GM15510 (cell line): ENCODE data around the gene TIMM10.

ENCODE experiments used
- POLR2A ChIP-seq: IDR thresholded peaks from 3 replicates; pipeline ENCODE4 v1.6.1; 2011; ENCODE audit warnings: borderline replicate concordance; ENCODE audit not compliant: insufficient read length; ENCODE audit errors: extremely low read depth

The TIMM10 gene, protein sequence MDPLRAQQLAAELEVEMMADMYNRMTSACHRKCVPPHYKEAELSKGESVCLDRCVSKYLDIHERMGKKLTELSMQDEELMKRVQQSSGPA

DNA sequence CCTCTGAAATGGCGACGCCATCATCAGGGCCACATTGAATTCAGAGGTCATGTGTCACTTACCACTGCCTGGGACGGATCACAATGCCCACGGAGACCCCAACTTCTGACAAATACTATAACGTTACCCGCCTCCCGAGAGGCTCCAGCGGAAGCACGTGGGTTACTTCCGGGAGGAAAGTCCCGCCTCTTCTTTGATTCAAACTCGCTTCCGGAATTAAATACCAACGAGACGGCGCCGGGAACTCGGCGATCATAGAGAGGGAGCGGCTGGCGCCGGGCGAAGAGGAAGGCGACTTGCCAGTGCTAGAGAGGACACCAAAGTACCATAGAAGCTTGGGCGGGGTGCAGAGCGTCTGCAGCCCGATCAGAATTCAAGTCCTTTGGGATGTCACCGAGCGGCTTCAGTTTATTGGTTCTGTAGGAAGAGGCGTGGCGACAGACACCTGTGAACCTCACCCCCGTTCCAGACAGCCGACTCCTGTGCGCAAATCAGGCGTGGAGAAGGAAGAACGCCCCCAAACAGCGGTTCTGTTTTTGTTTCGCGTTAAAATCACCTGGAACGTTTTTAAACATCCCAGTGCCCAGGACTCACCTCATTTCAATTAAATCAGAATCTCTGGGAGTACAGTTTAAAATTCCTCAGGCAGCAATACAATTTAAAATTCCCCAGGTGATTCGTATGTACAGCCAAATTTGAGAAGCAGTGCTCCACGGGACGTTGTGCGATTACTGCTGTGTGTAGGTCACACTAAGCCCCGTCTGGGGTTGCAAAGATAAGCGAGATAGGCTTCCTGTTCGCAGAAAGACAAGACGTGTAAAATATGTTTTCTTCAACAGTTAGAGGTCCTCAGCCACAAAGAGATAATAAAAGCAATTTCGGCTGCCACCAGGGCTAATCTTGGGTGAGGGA lies at the start of gene TIMM10:
TIMM10 (minus strand) TSS at position 159 of the 912 bp plus-strand sequence. CDS start 565 bp downstream, outside the sequence.
- TF ChIP-seq POLR2A, result peak; percentile 56

DNA sequence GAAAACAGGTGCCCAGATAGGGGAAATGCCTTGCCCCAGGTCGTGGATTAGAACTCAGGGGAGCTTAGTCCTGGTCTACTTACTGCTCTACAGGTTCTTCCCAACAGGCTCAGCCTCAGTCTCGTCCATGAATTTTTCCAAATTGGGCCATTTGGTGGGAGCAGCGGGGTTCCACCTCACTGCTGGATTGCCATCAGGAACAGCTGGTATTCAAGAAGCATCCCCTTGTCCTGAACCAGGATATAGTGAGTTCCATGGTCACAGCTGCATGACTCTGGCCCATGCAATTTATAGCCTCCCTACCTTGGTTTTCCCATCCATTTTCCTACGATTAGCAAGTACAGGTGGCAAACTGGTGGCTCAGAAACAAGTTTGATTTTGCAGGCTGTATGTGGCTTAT lies 43.5 kb upstream of the TIMM10 start:
- no peak for TF ChIP-seq POLR2A

DNA sequence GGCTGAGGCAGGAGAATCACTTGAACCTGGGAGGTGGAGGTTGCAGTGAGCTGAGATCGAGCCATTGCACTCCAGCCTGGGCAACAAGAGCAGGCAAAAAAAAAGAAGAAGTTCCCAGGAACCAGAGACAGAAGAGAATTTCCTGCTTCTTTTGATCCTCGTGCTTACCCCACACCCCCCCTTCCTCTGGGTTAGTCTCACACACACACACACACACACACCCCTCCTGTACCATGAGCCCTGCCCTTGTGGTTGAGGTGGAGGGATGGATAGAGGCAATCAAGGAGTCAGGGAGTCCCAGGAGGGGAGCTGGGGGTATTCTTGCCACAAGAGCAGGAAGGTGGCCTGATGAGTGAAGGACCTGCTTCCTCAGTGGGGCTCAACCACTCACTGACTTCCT lies 41.1 kb upstream of the TIMM10 start:
- TF ChIP-seq POLR2A, result no peak

DNA sequence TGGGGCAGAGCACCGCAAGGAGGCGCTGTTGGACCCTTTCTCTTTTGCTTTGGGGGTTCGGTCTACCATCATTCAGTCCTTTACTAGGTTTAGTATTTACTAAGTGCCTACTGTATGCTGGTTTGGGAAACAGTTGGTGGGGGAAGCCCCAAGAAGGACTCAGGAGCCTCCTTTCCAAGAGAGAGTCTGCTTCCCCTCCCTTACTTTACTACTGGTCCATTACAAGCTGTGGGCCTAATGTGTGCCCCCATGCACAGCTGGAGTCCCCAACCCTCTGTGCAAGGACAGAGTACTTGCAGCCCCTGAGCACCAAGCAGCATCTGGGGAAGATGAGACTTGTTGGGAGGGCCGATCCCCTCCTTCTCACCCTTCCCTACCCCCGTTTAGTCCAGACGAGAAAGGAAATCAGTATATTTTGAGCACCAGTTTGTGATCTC lies 37.8 kb upstream of the TIMM10 start:
- no peak for TF ChIP-seq POLR2A

DNA sequence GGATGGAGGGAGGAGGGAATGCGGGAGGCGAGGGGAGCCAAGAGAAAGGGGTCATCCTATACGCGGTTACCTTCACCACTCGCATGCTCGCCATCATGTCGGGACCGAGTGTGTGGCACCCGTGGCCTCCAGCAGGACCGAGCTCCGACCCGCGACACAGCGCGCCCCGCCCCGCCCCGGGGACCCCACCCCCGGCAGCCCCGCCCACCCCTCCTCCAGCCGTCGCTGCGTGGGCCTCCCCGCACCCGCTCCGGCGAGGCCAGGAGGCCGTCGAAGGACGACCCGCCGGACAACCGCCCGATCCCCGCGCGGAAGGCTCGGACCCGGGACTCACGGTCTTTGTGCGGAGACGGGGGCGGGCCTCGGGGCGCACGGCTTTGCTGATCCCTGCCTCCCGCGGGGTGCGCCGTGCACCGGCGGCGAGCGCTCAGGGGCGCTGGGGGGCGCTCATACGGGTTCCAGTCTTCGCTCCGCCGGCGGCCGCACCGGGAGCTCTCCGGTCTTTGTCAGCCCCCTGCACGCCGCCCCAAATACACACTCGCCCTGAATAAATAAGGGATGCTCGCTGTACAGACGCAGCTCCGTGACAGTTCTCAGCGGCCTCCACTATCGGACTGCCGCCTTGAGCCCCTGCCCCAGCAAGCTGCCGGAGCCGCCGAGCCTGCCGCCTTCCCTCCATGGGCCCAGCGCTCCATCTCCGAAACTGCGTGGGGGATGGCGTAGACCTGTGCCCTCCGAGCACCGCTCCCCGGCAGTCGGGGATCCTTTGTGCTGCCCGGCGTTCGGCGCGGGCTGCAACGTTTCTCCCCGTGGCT lies 37.2 kb upstream of the TIMM10 start, which contains the start of gene UBE2L6:
UBE2L6 (minus strand) TSS at position 158 of the 815 bp plus-strand sequence; CDS start at position 97, 61 bp downstream.
- TF ChIP-seq POLR2A, result peak; percentile 63

DNA sequence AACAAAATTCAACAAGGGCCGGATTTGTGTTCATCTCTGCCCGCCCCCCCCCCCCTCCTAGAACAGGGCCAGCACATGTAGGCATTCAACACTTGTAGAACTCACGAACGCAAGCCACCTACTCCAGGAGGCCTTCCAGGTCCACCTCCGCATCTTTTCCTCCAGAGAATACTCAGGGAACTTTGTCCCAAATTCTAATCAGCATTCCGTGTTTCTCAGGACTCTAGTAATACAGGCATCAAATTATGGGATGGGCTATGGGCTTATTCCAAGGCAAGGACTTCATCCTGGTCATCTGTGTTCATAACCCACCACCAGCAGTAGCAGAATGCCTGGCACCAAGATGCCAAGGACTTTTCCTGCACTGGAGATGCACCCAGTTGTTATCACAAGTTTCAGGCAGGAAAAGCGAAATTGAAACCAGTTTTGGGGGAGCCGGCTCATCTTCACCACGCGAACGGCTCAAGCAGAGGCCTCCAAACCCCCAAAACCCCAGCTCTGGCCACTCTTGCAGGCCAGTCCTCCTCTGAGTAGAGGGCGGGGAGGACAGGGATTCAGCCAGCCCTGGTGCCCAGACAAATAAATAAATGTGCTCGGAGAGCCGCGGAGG lies 36.5 kb upstream of the TIMM10 start:
- no peak for TF ChIP-seq POLR2A

DNA sequence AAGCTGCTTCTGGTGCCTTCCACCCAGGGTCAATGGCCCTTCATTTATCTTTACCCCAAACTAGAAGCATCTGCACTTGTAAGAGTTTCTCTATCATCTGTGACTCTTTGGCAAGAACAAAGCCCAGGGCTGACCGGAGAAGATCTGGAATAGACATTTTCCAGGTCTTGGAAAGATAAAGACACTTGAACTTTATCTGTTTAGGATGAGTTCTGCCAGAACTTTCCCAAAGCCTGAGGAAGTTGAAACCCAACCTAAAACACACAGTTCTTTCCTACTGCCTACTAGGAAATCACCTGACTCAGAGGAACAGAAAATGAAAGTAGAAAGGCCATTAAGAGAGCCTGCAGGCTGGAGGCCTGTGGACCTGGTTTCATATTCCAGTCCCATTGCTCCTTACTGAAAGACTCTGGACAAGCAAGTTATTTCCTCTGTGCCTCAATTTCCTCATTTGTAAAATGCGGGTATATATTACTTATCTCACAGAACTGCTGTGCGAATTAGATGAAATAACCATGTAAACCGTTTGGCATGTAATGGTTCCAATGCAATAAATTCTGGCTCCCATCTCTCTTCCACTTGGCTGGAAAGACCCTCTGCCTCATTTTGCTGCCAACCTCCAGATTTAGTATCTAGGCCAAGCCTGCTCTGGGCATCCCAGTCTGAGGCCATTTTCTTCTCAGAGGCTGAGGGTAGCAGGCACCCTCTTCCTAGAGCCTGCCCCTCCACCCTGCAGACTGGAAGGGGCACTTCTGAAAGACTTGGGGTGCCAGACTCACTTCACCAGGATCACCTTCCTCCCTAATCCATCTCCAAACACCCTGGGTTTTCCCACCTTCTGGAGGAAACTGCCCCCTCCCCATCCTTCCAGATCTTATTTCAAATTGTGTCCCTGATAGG lies 35.7 kb upstream of the TIMM10 start:
- TF ChIP-seq POLR2A, result peak; percentile 52

DNA sequence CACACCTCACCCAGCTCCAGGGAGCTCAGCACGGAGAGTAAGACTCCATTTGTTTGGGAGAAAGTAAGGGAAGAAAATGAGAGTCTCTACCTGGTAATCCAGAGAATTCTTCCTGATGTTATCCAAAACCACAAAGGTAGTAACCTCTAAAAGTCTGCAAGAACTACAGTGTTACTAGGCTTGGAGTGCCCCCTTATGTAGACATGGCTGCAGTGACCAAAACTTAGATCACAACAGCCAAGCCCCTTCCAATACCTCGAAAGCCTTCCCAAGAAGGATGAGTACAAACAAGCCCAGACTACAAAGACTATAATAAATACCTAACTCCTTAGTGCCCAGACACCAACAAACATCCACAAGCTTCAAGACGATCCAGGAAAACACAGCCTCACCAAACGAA lies 32.0 kb upstream of the TIMM10 start:
- no peak for TF ChIP-seq POLR2A

DNA sequence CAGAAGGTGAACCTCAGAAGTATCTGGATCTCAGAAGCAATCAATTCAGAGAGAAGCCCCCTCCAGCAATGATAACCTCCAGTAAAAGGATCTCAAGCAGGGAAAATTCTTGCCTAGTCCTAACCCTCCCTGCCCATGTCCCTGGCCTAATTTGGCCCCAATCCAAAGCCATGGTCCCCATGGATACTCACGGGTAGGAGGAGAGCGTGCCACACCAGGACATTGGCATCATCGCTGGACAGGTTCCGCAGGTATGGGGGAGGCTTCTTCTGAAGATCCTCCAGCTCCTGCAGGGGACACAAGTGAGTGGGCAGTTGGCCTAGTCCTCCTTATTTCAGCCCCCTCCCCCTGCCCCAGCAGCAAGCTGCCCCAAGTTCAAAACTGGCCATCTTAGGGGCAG lies 29.6 kb upstream of the TIMM10 start:
- TF ChIP-seq POLR2A, result no peak

DNA sequence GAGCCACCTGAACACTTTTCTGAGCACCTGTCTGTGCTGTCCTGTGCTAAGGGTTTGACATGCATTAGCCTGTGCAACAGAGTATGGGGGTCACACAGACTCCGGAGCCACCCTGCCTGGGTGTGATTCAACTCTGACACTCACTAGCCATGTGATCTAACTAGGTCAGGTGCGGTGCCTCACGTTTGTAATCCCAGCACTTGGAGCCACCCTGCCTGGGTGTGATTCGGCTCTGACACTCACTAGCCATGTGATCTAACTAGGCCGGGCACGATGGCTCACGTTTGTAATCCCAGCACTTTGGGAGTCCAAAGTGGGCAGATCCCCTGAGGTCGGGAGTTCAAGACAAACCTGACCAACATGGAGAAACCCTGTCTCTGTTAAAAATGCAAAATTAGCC lies 25.5 kb upstream of the TIMM10 start:
- TF ChIP-seq POLR2A, result no peak

DNA sequence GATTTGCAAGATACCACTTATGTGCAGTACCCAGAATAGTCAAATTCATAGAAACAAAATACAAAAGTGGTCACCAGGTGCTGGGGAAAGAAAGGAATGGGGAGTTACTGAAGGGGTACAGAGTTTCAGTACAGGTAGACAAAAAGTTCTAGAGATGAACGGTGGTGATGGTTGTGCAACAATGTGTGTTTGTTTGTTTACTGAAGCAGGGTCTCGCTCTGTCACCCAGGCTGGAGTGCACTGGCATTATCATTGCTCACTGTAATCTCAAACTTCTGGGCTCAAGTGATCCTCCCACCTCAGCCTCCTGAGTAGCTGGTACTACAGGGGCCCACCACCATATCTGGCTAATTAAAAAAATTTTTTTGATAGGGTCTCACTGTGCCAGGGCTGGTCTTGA lies 24.8 kb upstream of the TIMM10 start:
- no peak for TF ChIP-seq POLR2A

DNA sequence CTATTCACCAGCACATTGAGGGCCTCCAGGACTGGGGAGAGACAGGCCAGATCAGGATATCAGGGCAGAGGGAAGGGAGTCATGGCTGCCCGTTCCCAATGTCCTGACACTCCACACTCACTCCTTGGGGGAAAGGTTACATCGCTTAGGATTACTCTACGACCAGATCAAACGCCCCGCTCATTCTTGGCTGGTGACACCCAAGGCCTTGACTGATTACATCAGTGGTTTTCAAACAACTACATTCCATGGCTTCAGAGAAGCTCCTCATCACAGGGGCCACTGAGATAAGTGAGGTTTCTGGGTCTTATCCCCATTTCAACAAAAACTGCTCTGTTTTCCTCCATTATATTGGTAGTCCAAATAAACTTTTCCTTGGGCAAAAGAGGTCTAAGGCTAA lies 21.9 kb upstream of the TIMM10 start:
- TF ChIP-seq POLR2A, result no peak

DNA sequence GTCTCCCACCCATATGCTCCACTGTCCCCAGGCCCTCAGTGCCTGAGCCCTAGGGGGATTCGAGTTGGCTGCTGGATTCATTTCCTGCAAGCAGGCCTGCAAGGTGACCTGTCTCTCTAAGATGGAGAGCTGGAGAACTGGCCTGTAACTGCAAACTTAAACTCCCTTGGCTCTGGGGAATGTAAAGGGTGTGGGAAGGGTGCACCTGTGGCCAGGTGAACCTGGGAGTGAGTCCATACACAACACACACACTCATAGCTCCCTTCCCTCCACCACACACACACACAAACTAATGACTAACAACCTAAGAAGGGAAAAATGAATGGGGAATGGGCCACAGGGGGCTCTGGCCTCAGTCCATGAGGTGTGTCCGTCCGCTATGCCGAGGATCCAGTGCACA lies 21.4 kb upstream of the TIMM10 start:
- no peak for TF ChIP-seq POLR2A

DNA sequence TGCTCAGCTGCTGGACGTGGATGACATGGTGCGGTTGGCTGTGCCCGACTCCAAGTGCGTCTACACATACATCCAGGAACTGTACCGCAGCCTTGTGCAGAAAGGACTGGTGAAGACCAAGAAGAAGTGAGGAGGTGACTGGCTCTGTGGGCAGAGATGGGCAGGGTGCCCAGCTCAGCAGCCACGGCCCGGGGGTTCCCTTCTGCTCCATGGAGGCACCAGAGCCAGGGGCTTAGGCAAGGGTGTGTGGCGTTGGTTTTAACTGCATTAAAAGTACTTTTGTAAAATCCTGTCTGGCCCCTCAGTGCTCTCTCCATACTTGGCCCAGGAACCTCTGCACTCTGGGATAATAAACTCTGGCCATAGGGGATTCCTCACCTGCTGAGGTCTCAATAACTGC lies 19.4 kb upstream of the TIMM10 start:
- TF ChIP-seq POLR2A, result no peak

DNA sequence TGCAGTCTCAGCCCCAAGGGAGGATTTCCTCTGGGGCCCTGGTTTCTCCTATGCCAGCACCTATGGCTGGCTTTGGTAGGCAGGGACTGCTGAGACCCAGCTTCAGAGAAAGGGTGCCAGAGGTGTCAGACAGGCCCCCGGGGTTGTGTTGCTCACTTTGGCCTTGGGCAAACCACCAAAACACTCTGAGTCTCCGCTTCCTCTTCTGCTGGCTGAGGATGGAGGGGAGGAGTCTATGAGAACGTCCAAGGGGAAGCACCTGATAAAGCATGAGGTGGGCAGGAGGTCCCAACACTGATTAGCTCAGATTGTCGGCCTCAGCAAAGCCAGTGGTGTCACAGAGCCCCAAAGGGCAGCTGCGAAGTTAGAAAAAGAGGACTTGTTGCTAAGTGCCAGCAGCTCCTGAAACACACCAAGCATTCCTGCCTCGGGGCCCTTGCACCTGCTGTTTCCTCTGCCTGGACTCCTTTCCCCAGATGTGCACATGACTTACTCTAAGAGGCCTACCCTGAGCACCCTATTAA lies 17.4 kb upstream of the TIMM10 start:
- no peak for TF ChIP-seq POLR2A
